GM19025 (cell line): ENCODE results near the gene GGT7.
"Not testable (repeated sequence)": the region's sequence is repeated elsewhere in the genome, so short reads cannot be mapped to it uniquely, and the experiment has no call there.

ENCODE experiments used
- ATAC-seq: cut with Tn5 transposase; IDR thresholded peaks from one replicate; pipeline ENCODE4 v1.9.1; 2021; ENCODE audit warnings: mild to moderate bottlenecking, low read depth, moderate library complexity; ENCODE audit not compliant: unreplicated experiment

Gene GGT7

GRCh38 chr20:34849778-34850177, 22.9 kb downstream of the GGT7 start:
- no peak for ATAC-seq

DNA sequence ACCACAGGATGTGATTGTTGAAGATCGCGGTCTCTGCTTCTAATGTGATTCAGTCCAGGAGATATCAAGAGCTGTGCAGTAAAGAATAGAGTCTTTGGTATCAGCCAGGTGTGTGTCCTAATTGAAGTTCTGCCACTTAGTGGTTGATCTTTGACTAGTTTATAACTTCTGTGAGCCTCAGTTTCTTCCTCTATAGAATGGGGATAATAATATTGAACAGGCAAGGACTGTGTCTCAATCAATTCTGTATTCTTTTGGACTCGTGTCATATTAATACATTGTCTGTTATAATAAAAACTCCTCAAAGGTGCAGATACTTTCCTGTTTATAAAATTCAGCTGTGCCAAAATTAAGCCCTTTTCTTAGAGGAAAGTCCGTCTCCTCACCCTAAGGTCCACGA, 24.1 kb downstream of the GGT7 start:
- no peak for ATAC-seq

- no peak for ATAC-seq
Observed at GRCh38 chr20:34843421-34843820, 29.2 kb downstream of the GGT7 start.

- ATAC-seq: no peak
Observed at GRCh38 chr20:34842143-34842542, 30.5 kb downstream of the GGT7 start.

DNA sequence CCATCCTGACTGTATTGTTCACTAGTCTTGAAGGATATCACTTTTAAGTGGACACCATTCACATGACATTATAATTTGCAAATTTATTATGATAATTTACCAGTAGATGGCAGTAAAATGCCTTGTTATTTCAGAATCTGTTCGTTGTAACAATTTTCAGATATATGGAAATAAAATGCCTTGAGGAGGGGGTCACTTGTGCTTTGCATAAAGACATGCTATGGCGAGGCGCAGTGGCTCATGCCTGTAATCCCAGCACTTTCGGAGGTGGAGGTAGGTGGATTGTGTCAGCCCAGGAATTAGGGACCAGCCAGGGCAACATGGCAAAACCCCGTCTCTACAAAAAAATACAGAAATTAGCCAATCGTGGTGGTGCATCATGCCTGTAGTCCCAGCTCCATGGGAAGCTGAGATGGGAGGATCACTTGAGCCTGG, 38.2 kb downstream of the GGT7 start:
- no peak for ATAC-seq

GRCh38 chr20:34831936-34832335, 40.7 kb downstream of the GGT7 start:
- ATAC-seq: no peak

GRCh38 chr20:34829191-34829590, 43.5 kb downstream of the GGT7 start:
- ATAC-seq: no peak

- peak; percentile 48 for ATAC-seq
Observed at GRCh38 chr20:34825530-34826362, 46.9 kb downstream of the GGT7 start, which contains the start of gene NCOA6. NCOA6 (minus strand) TSS chr20:34825651; CDS start chr20:34782355, 43,296 bp downstream.

DNA sequence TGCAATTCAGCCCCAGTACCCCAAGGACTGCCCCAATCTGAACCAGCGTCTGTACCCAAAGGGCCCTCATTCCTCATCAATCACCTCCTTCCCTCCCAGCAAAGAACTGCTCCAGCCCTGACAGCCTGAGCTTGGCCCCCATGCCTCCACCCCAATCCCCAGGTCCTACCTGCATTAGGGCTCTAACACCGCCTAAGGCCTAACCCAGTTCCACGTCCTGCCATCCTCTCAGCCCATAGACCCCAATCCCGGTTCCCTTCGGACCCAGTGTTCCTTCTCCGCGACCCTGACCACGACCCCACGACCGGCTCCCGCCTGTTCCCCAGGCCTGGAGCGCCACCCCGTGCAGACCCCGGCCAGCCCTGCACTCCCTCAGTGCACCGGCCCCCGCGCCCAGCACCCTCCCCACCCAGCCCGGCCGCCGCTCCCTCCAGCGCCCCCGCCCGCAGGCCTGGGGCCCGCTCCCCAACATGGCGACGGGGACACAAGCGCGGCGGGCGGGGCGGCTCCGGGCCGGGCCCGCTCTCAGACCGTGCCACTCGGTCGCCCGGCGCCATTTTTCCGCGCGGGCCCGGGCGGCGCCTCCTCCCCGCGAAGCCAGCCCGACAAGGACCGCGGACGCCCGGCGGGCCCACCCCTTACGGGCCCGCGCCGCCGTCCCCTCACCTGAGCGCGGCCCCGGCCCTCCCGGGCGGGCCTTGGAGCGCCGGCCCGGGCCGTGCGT, 47.7 kb downstream of the GGT7 start:
- ATAC-seq: peak; percentile 70

DNA sequence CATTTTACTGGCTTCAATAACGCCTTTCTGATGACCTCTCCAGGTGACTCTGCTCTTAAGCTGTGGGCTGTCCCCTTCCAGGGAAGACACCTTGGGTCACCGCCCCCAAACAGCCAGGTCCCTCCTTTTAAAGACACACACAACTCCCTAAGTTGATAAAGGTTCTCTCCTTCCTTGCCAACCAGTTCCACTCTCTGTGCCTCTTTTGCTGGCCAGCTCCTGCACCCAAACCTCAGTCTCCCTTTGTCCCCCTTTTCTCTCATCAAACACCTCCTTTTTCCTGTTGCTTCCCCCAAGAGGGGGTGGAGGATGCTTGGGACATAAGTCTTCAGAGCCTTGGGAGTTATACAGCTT, 48.2 kb downstream of the GGT7 start:
- peak; percentile 33 for ATAC-seq

DNA sequence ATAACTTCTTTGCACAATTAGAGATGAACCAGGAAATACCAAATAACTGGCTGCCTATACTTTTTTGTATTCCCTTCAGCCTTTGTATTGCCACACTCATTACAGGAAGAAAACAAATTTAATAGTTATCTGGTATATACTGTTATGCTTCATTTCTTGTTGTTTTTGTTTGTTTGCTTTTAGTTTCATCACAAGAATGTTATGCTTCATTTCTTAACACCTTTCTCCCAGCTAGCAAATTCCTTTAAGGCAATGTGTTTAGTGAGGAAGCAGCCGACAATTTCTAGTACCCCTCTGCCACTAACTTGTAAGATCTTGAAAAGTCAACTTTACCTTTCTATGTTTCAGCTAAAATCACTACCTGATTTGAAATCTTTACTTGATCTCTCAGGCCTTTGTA, 48.6 kb downstream of the GGT7 start:
- no peak for ATAC-seq

DNA sequence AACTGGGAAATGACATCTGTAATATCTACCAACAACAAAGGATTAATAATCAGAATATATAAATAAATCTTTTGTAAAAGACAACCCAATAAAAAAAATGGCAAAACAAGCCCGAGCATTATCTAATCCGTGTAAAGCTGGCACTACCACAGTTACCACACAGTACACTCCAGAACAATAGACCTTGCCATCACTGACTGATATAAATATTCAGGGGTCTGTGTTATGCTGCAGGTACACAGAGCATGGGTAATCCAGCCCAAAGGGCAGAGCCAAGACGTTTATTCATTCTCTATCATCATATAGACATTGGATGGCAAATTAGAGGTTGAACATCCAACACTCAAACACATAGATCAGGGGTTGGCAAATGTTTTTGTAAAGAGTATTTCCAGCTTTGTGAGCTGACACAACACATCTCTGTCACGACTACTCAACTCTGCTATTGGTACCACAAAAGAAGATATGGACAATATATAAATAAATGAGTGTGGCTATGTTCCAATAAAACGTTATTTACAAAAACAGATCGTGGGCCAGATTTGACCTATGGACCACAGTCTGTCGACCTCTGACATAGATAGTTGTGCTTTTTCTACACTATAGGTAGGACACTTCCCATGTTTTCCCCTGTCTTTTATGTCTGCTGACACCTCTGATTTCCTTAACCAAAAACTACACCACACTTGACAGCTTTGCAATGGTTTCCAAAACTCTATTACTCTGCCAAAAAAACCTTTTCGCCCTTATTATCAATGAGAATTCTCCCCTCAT, 51.7 kb downstream of the GGT7 start:
- no peak for ATAC-seq

- no peak for ATAC-seq
Observed at GRCh38 chr20:34817801-34818200, 54.9 kb downstream of the GGT7 start.

- no peak for ATAC-seq
Observed at GRCh38 chr20:34817072-34817471, 55.6 kb downstream of the GGT7 start.

GRCh38 chr20:34815636-34816035, 57.0 kb downstream of the GGT7 start:
- no peak for ATAC-seq

- no peak for ATAC-seq
Observed at GRCh38 chr20:34808583-34808982, 64.1 kb downstream of the GGT7 start.

GRCh38 chr20:34807944-34808465, 64.7 kb downstream of the GGT7 start:
- ATAC-seq: not testable (repeated sequence)

DNA sequence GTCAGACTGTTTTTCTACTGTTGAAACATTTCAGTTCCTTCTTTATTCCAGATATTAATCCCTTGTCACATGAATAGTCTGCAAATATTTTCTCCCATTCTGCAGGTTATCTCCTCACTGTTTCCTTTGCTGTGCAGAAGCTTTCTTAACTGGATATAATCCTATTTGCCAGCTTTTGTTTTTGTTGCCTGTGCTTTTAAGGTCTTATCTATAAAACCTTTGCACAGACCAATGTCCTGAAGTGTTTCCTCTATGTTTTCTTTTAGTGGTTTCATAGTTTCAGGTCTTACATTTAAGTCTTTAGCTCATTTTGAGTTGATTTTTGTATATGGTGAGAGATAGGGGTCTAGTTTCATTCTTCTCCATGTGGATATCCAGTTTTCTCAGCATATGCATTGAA, 66.4 kb downstream of the GGT7 start:
- no peak for ATAC-seq

DNA sequence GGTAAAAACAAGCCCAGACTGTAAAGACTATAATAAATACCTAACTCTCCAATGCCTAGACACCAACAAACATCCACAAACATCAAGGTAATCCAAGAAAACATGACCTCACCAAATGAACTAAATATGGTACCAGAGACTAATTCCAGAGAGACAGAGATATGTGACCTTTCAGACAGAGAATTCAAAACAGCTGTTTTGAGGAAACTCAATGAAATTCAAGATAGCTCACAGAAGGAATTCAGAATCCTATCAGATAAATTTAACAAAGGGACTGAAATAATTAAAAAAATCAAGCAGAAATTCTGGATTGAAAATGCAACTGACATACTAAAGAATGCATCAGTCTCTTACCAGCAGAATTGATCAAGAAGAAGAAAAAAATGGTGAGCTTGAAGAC, 73.8 kb downstream of the GGT7 start:
- ATAC-seq: no peak

DNA sequence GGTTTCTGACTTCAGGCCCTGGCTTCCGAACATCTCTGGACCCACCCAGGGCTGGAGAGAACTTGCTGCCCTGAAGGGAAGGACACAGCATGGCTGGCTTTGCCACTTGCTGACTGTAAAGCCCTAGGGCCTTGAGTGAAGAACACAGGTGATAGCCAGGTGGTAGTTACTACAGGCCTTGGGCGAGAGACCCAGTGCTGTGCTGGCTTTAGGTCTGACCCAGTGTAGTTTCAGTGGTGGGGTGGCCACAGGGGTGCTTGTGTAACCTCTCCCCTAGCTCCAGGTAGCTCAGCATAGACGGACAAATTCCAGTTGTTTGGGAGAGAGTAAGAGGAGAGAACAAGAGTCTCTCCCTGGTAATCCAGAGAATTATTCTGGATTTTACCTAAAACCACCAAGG, 74.3 kb downstream of the GGT7 start:
- ATAC-seq: no peak
